ENCODE data around the gene FLNA.

Gene FLNA

GRCh38 chrX:154419688-154420401 lies 45.4 kb upstream of the FLNA start:
- peak; percentile 32 for ATAC-seq
- TF ChIP-seq TSHZ2 (CRISPR knock-in tag; IDR thresholded peaks at IDR 0.05): no peak
- no peak for TF ChIP-seq ZFP30 (CRISPR knock-in tag; IDR thresholded peaks at IDR 0.05)
- TF ChIP-seq OSR1 (CRISPR knock-in tag; IDR thresholded peaks at IDR 0.05): no peak
- no peak for TF ChIP-seq CREB5 (CRISPR knock-in tag; IDR thresholded peaks at IDR 0.05; ENCODE audit: low read depth)
- no peak for TF ChIP-seq POU6F1 (CRISPR knock-in tag; IDR thresholded peaks at IDR 0.05; ENCODE audit: borderline replicate concordance, low read depth)
- no peak for TF ChIP-seq ZNF565 (CRISPR knock-in tag; conservative IDR thresholded peaks at IDR 0.05; ENCODE audit: low read depth)
- no peak for TF ChIP-seq ZFP3 (CRISPR knock-in tag; IDR thresholded peaks at IDR 0.05)
- TF ChIP-seq CSDC2 (CRISPR knock-in tag; IDR thresholded peaks at IDR 0.05): no peak
- TF ChIP-seq ISL1 (CRISPR knock-in tag; IDR thresholded peaks at IDR 0.05): no peak
- TF ChIP-seq BACH2 (CRISPR knock-in tag; IDR thresholded peaks at IDR 0.05; ENCODE audit: borderline replicate concordance): no peak
- no peak for TF ChIP-seq TCF4 (CRISPR knock-in tag; IDR thresholded peaks at IDR 0.05; ENCODE audit: borderline replicate concordance)
- no peak for TF ChIP-seq ZC3H10 (CRISPR knock-in tag; IDR thresholded peaks at IDR 0.05)
- TF ChIP-seq PPARA (CRISPR knock-in tag; IDR thresholded peaks at IDR 0.05; ENCODE audit: borderline replicate concordance): no peak
- TF ChIP-seq PATZ1 (CRISPR knock-in tag; IDR thresholded peaks at IDR 0.05; ENCODE audit: borderline replicate concordance): no peak
- no peak for TF ChIP-seq GLIS3 (CRISPR knock-in tag; IDR thresholded peaks at IDR 0.05)
- no peak for TF ChIP-seq ZNF8 (CRISPR knock-in tag; IDR thresholded peaks at IDR 0.05)
- TF ChIP-seq RARB (CRISPR knock-in tag; IDR thresholded peaks at IDR 0.05): no peak
- TF ChIP-seq ZNF70 (CRISPR knock-in tag; IDR thresholded peaks at IDR 0.05): no peak
- TF ChIP-seq CSRNP3 (CRISPR knock-in tag; IDR thresholded peaks at IDR 0.05): no peak
- TF ChIP-seq ESRRG (CRISPR knock-in tag; IDR thresholded peaks at IDR 0.05): no peak

- no peak for ATAC-seq
- TF ChIP-seq CSRNP3 (CRISPR knock-in tag; IDR thresholded peaks at IDR 0.05) (no peak), PPARA (CRISPR knock-in tag; IDR thresholded peaks at IDR 0.05; ENCODE audit: borderline replicate concordance) (no peak), SNAI2 (CRISPR knock-in tag; IDR thresholded peaks at IDR 0.05) (no peak), ZFP3 (CRISPR knock-in tag; IDR thresholded peaks at IDR 0.05) (no peak), BACH2 (CRISPR knock-in tag; IDR thresholded peaks at IDR 0.05; ENCODE audit: borderline replicate concordance) (no peak), CSDC2 (CRISPR knock-in tag; IDR thresholded peaks at IDR 0.05) (no peak), POU6F1 (CRISPR knock-in tag; IDR thresholded peaks at IDR 0.05; ENCODE audit: borderline replicate concordance, low read depth) (no peak), ISL1 (CRISPR knock-in tag; IDR thresholded peaks at IDR 0.05) (no peak), ARNTL (CRISPR knock-in tag; IDR thresholded peaks at IDR 0.05; ENCODE audit: borderline replicate concordance, low read depth) (no peak), GLIS3 (CRISPR knock-in tag; IDR thresholded peaks at IDR 0.05) (no peak), ZNF8 (CRISPR knock-in tag; IDR thresholded peaks at IDR 0.05) (no peak), OSR1 (CRISPR knock-in tag; IDR thresholded peaks at IDR 0.05) (no peak), ZNF565 (CRISPR knock-in tag; conservative IDR thresholded peaks at IDR 0.05; ENCODE audit: low read depth) (no peak), ZNF70 (CRISPR knock-in tag; IDR thresholded peaks at IDR 0.05) (no peak), PATZ1 (CRISPR knock-in tag; IDR thresholded peaks at IDR 0.05; ENCODE audit: borderline replicate concordance) (no peak), RARB (CRISPR knock-in tag; IDR thresholded peaks at IDR 0.05) (no peak)
These were observed 44.8 kb upstream of the FLNA start for GRCh38 chrX:154419189-154419588.
